NCI-H524 treated with DMSO at 0.1 percent for 48 hours (cell line): ENCODE results near the gene ASIC4.

Experiments
- DNase-seq: peaks from one replicate; lab custom pipeline; 2025; lab: John Stamatoyannopoulos, UW

ASIC4 gene

DNA sequence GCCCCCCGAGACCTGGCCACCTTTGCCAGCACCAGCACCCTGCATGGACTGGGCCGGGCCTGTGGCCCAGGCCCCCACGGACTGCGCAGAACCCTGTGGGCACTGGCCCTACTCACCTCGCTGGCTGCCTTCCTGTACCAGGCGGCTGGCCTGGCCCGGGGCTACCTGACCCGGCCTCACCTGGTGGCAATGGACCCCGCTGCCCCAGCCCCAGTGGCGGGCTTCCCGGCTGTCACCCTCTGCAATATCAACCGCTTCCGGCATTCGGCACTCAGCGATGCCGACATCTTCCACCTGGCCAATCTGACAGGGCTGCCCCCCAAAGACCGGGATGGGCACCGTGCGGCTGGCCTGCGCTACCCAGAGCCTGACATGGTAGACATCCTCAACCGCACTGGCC lies 554 bp downstream of the ASIC4 start:
- DNase-seq: no peak

DNA sequence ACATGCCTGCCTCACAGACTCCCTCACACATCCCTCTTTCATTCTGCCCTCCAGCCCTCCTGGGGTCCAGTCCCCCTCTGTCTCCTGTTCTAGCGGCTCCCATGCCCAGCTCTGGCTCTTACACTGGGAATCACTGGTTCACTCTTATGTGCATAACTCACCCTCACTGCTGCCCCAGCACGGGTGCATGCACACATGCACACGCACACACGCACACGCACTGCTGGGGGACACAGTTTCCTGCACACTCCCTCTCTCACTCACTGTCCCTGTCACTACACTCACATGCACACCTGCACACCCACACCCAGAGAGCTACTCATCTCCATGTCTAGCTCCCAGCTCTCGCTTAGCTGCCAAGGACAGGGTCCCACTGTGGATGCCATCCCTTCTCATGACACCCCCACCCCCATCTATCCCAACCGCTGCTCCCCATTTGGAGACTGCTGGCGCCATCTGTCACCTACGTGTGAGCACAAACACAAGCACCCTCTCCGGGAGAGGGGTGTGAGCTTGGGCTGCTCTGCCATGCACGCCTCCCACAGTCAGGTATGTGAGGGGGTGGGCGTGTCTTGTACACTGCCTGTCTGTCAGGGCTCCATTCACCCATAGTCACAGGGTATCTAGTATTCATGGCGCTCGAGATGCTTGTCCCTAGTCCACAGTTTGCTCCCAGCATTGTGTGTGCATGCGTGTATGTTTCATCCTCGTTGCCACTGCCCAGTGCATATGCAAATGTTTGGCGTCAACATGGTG lies 1.8 kb downstream of the ASIC4 start:
- DNase-seq: no peak

DNA sequence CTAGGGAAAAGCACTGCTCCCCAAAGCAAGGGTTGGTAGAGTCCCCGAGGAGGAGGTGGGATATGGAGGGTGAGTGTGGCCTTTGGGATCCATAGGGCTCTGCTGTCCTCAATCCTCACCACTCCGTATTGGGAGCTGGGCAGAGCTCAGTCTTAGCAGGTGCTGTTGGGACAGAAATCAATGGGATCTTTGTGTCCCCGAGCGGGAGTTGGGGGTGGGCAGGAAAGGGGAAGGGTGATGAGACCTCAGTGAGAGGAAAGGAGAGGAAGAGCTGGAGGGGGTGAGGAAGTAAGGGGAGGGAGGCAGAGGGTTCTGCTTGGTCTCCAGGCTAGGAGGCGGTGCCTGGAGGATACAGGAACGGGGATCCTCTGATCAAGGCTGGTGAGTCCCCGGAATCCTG lies 2.6 kb downstream of the ASIC4 start:
- DNase-seq: no peak

DNA sequence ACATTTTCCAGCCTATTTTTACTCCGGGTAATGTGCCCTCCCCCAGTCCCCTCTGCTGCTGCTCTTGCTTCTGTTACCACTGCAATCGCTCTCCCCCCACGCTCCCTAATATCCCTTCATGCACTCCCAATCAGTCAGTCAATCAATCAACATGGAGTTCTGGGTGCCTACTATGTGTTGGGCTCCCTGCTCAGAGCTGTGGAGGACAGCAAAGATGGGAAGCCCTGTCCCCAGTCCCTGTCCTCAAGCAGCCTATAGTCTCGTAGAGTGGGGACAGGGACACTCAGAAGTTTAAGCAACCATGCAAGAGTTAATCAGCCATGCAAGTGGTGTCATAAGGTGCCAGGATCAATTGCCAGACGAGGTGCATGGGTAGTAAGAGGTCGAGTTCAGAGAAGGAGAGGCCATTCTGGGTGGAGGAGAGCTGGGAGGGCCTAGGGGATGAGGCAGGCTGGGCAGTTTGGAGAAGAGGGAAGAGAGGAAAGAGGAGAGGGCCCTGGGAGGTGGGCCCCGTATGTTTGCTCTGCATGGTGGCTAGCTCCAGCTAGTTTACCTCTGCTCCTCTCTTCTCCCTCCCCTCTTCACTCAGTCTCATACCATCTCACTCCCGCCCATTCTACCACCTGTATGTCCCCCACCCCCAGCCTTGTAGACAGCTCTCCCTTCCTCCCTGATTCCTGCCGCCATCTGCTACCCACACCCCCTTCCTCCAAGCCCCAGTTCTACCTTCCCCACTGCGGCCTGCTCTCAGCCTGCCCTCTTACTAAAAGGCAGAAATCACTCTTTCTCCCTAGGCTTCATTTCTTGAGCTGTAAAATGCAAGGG lies 3.9 kb downstream of the ASIC4 start:
- peak; percentile 25 for DNase-seq

DNA sequence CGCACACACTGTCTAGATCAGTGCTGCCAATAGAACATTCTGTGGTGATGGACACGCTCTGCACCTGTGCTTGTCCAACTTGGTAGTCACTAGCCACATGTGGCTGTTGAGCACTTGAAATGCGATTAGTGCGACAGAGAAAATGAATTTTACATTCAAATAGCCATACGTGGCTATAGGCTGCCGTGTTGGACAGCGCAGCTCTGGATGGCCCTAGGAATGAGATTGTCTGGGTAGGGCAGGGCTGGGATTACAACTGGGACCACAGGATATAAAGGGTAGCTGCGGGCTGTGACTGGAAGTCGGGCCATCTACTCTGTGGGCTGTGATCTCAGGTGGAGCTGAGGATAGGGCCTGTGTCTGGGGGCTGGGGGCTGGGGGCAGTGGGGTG lies 5.2 kb downstream of the ASIC4 start:
- no peak for DNase-seq

DNA sequence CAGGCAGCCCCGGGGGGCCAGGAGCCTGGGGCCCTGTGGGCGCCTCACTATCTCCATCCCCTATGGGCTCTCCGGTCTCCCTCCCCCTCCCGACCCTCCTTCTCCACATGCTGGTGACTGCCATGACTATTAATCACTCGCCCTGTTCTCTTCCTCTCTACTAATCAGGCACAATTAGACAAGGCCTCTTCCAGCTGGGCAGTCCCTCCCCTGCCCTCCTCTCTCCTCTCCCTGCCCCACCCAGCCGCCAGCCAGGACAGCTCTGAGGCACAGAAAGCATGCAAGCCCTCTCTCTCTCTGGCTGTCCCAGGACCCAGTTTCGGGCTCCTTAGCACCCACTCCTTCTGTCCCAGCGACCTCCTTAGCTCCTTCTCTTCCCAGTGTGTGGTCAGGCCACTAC lies 5.8 kb downstream of the ASIC4 start:
- no peak for DNase-seq

DNA sequence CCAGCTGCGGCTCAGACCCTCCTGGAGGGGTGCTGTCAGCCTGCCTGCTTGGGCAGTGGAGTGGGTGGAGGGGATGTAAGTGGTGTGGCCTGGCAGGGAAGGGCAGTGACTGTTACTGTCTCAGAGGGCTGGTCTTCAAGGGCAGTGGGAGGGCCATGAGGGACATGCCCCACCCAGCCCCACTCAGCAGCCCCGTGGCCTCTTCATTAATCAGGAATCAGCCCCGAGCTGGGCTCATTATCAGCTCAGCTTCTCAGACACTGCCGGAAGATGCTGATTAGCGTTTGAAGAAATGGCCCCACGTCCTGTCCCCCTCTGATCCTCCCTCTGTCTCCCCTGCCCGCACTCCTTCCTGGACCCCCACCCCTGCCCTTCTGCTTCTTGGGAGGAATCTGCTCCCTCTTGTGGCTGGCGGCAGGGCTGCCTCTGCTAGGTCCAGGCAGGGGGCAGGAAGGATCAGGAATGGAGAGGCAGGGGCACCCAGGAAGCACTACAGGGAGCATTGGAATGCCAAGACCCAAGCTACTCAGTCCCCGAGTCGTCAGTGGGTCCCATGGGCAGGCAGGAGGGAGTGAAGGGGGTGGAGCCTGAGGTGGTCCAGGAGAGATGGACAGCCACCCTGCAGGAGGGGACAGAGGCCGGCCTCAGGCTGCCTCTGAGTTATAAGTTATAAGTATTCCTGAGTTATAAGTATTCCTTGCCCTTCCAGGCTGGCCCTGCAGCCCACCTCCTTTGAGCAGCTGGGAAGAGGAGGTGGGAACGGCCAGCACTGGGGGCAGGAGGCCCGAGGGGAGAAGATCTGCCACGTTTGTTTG lies 7.0 kb downstream of the ASIC4 start:
- no peak for DNase-seq

DNA sequence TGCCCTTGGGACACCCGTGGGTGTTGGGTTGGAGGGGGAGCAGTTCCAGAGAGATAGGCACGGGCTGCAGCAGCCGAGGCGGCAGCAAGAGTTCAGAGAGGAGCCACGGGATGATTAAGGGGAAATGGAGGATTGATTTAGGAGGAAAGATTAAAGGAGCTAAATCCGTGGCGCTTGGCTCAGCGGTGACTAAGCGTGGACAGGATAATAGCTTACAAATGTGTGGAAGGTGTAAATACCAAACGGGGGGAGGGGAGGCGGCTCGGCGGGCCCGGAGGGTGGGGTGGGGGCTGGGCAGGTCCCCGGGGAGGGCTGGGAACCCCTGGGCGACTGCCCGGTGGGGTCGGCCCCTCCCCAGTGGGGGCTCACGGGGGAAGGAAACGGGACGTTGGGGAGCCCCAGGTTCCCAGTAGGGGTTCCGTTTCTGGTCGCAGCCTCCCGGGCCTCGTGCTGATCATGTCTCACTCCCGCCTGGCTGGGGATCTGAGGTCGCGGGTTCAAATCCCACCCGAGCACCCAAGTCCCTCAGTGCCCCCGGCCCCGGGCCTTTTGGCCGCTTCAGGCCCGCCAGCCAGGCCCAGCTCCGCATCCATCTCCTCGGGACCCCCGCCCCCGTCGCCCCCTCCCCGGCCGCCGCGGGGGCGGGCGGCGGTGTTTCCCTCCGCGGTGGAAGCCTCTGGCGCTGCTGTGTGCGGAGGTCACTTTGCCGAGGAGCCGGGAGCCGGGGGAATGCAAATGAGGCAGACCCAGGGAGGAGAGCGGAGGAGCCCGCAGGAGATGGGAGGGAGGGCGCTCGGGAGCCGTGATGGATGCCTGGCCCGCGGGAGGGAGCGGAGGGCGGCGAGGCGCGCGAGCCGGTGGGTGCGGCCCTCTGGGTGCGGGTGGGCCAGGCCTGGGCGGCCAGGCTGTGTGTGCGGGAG lies 8.1 kb downstream of the ASIC4 start:
- no peak for DNase-seq

DNA sequence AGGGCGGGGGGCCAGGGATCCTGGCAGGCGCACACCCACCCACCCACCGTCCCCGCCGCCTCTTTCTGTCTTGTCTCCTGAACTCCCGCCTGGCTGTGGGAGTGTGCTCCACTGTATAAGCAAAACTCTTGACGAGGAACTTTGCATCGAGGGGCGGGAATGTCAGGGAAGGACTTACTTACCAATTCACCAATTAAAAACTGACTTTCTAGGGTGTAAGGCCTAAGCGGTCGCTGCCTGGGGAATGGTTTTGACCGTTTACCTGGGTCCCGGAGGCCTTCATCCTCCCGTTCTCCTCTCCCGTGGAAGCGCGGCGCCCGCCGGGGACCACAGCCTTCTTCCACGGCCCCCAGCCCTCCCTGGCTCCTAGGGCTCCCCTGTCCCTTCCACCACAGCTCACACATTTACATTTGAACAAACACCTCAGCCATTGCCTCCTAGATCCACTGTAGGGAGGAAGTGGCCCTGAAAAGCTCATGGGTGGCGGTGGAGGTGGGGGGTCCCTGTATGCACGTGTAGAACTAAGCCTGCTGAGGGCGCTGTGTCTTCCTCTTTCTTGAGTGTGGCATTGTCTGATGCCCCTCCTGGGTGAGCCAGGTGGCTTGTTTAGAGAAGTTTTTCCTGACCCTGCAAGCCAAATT lies 8.9 kb downstream of the ASIC4 start:
- DNase-seq: no peak

DNA sequence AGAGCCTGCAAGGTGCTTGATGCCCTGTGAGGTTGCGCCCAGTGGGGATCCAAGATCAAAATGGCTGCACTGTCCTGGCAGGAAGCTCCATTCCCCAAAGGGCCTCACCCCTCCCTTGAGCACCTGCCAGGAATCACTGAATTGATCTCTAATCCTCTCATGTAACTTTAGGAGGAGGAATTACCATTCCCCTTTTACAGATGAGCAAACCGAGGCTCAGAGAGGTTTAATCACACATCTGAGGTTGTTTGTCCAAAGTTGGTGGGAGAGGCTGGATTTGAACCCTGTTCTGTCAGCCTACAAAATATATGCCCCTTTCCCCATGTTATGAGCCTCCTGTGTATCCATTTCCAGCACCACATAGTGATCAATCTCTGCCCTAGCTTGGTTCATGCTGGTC lies 10.5 kb downstream of the ASIC4 start:
- DNase-seq: no peak

DNA sequence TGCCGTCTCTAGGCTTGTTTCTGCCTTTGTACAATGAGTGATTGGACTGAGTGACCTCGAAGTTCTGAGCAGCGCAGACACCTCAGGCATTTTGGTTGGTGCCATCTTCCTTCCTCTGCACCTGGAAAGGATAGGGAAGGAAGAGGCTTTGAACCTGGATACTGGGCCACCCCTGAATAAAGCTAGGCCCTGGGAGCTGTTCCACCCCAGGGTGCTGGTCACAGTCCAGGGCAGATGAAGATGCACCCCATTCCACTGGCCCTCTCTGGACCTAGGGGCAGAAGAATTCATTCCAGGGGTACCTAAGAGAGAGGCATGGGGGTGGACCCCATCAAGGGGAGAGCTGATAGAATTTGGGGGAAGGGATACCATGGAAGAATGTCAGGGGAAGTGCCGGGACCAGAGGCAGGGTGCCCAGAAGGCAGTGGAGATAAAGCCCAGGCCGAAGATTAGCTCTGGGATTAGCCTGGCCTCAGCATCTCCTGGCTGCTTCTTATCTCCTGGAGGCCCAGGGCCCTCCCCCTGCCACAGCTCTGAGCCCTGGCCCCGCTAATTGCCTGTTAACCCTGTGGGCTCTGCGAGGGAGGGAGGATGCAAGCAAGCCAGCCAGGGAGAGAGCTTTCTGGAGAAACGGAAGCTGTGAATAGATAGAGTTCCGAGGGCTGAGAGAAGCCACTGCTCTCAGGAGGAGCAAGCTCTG lies 11.4 kb downstream of the ASIC4 start:
- DNase-seq: no peak

DNA sequence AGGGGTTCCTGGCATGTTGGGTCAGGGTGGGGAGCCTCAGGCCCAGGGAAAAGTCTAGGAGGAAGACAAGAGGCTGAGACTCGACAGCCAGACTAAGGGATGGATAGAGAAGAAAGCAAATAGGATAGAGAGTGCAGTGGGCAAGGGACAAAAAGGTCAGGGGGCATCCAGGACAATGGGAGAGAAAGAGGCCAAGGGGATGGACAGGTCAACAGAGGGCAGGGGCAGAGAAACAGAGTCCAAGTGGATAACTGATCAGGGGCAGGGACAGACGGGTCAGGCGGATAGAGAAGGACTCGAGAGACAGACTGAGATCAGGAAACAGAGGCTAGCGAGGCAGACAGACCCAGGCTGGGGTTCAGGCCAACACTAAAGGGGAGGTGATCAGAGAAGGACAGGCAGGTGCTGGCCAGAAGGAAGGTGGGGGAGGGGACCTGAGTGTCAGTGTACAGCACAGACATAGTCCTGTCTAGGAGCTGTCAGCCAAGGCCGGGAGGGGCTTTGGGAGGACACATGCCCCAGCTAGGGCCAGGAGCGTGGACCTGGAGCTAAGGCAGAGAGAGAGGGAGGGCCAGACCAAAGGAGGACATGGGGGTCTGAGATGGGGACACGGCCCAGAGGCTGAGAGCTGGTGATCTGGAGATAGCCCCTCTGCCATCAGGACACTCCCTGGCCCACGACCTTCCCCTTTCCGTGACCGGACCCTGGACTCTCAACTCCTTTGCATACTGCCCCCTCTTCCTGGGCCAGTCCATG lies 12.2 kb downstream of the ASIC4 start:
- no peak for DNase-seq

DNA sequence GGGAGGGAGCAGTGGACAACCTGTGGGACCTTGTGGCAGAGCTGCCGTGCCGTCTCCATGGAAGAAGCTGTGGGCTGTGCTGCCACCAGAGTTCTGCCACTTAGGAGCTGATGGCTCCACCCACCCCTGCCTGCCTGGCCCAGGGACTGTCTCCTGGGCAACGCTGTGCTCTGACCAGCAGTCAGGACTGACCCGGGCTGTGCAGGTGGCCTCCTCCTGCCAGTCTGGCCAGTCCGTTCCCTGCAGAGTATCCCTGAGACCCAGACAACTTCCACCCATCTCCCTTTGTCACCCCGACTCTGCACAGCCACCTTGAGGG lies 12.8 kb downstream of the ASIC4 start:
- DNase-seq: no peak

DNA sequence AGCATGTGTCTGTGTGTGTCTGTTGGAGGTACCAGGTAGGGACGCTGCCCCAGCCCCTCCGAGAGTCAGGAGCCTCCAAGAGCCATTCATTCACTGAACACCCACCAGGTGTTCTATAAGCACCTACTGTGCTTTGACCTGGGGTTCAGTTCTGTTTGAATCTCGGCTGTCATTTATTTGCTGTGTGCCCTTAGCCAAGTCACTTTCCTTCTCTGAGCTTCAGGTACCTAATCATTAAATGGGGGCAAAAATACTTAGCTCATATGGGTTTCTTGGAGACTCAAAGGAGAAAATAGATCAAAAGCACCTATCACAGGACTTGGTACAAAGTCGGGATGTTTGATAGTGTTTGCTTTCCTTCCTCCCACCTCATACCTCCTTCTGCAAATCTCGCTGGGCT lies 13.2 kb downstream of the ASIC4 start:
- no peak for DNase-seq

DNA sequence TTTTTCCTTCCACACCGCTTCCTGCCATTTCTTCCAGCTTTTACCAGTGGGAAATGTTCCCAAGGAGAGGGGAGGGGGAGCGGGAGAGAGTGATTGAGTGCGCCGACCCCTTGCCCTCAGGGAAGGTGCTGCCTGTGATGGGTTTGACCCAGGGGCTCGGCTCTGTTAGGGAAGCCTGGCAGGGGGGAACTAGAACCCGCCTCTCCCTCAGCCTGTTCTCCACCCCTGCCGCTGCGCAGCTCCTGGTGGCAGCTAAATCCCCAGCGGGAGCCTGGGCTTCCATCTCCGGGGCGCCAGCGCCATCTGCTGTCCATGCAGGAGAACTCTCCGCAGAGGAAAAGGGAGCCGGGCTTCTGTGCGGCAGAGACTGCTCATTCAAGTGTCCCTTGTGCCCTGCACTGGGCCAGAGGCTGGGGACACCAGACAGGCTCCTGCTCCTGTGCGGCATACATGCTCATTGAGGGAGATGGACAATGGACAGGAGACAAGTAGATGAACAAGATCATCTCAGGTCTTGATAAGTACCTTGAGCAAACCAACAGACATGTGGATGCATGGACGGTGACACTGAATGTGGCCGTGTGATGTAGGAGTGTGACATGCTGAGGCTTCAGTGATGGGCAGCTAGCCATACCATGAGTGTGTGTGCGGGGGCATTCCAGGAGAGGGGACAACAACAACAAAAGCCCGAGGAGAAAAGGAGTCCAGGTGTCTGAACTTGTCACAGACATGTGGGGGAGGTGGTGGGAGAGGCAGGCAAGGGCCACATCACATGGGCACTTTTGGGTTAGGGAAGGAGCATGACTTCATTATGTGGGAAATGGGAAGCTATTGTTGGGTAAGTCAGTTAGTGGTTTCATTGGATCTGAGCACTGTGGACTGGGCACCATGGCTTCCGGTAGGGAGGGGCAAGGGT lies 16.0 kb downstream of the ASIC4 start:
- peak; percentile 19 for DNase-seq

DNA sequence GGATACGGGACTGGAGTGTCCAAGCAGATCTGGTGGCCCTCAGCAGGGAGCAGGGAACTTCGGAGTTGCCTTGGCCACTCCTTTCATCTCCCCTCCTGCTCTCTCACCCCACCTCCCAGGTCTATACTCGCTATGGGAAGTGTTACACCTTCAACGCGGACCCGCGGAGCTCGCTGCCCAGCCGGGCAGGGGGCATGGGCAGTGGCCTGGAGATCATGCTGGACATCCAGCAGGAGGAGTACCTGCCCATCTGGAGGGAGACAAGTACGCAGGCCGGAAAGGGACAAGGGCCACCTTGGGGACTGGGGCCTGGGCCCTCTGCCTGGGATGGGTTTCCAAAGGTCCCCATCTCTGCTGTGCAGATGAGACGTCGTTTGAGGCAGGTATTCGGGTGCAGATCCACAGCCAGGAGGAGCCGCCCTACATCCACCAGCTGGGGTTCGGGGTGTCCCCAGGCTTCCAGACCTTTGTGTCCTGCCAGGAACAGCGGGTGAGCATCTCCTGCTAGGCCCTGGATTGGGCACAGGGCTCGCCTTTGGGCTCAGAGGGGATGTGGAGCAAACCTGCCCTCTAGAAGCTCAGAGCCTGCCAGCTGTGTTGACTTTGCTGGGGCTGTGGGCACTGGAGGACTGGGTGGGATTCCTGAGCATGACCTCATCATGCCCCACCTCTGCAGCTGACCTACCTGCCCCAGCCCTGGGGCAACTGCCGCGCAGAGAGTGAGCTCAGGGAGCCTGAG lies 17.5 kb downstream of the ASIC4 start:
- DNase-seq: no peak

DNA sequence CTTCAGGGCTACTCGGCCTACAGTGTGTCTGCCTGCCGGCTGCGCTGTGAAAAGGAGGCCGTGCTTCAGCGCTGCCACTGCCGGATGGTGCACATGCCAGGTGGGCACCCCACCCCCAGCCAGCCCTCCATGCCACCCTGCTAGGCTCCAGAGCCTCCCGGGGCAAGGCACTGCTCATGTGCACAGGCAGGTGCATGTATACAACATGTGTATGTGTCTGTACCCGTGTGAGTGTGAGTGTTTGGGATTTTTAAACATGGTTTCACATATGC lies 18.0 kb downstream of the ASIC4 start:
- DNase-seq: no peak

DNA sequence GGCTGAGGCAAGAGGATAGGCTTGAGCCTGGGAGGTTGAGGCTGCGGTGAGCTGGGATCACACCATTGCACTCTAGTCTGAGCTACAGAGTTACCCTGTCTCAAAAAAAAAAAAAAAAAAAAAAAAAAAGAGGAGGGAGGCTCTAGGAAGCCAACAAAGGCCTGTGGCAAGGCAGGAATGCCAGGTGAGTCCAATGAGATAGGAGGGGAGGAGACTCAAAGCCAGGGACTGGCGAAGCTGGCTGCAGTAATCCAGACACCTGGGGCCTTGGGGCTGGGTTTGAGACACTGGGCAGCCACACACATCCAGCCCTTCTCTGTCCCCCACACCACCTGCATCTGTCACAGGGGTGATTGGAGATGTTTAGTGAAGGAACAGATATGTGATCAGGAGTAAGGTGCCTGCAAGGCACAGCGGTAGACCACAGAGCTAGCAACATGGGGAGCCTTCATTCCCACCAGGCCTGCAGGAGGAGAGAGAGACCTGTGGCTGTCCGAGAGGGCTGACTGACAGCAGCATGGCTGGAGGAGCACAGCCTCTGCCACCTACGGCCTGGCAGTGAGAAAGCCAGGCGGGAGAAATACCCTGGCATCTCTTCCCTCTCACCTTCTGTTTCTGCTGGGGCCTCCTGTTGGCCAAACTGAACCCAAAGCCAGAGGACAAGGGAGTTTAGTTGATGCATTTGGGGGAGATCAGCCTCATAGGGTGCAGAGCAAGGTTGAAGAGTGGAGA lies 19.8 kb downstream of the ASIC4 start:
- DNase-seq: no peak
